ENCODE measurements around the gene RUNX2. TPM values are rescaled to one million over a fixed set of nuclear protein-coding genes. Genes with fewer than 3 reads are reported as not detected.

RUNX2 gene
- total RNA-seq, 4 donors from 2014 or later: 0.26 to 6.2 (median 2.1) TPM

DNA sequence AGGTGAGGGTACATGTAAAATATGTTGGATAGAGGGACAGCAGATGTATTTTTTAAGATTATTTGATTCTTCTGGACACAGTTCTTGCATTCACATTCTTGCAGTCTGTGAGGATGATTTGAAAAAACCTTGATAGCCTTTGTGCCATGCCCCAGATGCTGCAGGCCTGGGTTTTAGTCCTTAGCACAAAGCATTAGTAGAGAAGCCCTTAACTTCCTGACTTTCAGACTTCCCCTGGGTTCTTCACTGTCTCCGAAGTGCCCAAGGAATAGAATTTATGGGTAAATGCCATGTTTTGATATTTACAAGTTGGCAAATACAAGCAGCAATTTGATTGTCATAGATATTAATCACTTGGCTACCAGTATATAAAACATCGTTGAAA is 117.2 kb downstream of the RUNX2 start:
- no peak overlapping the region for H3K4me3 ChIP-seq
- no peaks in the 10 kb centered on the region for H3K4me1 ChIP-seq
- intact Hi-C loops (cut with DNase I; ENCODE audit: low total_unique reads): no loop called here

DNA sequence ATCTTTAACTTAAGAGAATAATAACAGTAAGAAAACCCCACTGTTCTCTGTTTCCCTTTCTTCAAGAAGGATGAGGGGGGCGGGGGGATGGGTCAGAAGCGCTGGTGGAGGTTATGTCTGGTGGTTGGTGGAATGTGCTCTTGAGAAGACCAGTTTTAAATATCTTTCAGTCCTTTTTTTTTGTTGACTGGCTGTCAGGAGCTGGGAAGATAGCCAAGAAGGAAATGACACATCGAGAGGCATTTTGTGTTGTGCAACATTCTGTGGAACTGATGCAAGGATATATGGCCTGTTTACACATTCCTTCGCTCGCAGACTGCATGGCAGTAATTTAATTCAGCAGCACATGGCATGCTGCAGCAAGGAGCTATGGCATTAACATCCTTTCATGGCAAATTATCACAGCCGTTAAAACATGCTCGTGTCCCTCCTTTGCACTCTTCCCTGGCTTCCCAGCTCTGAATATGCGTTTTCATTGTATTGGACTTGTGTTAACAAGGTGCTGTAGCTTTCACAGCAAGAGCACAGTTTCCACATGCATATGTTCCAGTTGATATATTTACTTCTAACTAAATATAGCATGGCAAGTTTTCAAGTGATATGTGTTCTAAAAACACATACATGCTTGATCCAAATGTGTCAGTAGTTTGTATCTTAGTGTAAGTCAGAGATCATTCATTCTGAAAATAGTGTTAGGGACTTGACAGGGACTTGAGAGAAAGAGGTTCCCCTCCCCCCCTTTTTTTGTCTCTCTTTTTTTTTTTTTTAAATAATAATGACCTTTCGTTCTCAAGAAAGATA is 117.8 kb downstream of the RUNX2 start:
- Histone ChIP-seq H3K4me1 (no peaks in the 10 kb centered on the region), H3K27me3 (no peaks in the 10 kb centered on the region), H3K4me3 (no peak overlapping the region), H3K9me3 (no peaks in the 10 kb centered on the region), H3K27ac (peak overlapping the region; percentile 31 to 33), H3K36me3 (no peaks in the 10 kb centered on the region)
- intact Hi-C loops (cut with DNase I; ENCODE audit: low total_unique reads): no loop called here
- TF ChIP-seq POLR2A (IDR thresholded peaks at IDR 0.05): no peak
- TF ChIP-seq, protein P1, sequence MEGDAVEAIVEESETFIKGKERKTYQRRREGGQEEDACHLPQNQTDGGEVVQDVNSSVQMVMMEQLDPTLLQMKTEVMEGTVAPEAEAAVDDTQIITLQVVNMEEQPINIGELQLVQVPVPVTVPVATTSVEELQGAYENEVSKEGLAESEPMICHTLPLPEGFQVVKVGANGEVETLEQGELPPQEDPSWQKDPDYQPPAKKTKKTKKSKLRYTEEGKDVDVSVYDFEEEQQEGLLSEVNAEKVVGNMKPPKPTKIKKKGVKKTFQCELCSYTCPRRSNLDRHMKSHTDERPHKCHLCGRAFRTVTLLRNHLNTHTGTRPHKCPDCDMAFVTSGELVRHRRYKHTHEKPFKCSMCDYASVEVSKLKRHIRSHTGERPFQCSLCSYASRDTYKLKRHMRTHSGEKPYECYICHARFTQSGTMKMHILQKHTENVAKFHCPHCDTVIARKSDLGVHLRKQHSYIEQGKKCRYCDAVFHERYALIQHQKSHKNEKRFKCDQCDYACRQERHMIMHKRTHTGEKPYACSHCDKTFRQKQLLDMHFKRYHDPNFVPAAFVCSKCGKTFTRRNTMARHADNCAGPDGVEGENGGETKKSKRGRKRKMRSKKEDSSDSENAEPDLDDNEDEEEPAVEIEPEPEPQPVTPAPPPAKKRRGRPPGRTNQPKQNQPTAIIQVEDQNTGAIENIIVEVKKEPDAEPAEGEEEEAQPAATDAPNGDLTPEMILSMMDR (IDR thresholded peaks at IDR 0.05): no peak
- peak; percentile 35 to 71 for DNase-seq

More for the DNA sequence above, 117.2 kb downstream of the RUNX2 start:
- TF ChIP-seq, protein P1 (IDR thresholded peaks at IDR 0.05): no peak
- TF ChIP-seq POLR2A (IDR thresholded peaks at IDR 0.05): no peak
- no peaks in the 10 kb centered on the region for H3K9me3 ChIP-seq
- H3K27me3 ChIP-seq: no peaks in the 10 kb centered on the region
- no peaks in the 10 kb centered on the region for H3K36me3 ChIP-seq
- peak overlapping the region; percentile 31 to 33 for H3K27ac ChIP-seq
- DNase-seq: no peak

DNA sequence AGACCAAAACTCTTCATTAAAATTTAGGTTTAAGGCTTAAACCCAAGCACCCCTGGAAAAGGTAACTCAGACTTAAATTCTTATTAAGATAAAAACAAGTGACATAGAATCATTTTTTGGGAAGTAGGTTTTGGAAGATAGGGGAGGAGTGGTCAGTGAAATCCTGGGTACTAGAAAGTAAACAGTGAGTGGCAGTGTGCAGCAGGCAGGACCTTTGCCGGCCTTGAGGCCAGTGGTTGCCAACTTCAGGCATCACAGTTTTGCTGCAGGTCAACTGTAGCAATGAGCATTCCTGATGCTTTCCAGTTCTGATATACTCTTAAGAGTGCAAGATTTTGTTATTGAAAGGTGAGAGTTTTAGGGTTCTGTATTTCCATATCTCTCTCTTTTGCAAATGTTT is 118.9 kb downstream of the RUNX2 start:
- H3K27ac ChIP-seq: peak overlapping the region in 1 of 2 donors; percentile 10
- H3K36me3 ChIP-seq: no peaks in the 10 kb centered on the region
- no peaks in the 10 kb centered on the region for H3K9me3 ChIP-seq
- H3K27me3 ChIP-seq: no peaks in the 10 kb centered on the region
- DNase-seq: no peak
- no peak overlapping the region for H3K4me3 ChIP-seq
- TF ChIP-seq, protein P1 (IDR thresholded peaks at IDR 0.05): no peak
- H3K4me1 ChIP-seq: no peaks in the 10 kb centered on the region
- intact Hi-C loops (cut with DNase I; ENCODE audit: low total_unique reads): no loop called here

DNA sequence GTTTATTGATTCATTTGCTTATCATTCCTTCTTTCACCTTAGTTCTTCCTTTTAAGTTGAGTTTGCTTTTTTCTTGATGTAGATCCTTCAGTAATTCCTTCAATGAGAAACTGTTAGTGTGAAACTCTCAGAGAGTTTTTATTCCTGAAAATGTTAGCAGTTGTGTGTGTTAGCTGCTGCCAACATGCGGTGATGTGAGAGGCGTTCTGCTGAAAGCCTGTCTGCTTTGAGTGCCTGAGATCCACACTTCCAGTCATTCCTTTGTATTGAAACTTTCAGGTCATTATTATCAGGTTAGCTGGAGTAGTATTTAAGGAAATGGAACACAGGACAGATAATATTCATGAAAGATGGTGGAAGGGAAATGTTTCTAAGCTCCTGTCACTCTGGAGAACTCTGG is 119.6 kb downstream of the RUNX2 start:
- Histone ChIP-seq H3K27me3 (no peaks in the 10 kb centered on the region), H3K27ac (peak overlapping the region in 1 of 2 donors; percentile 14), H3K36me3 (no peaks in the 10 kb centered on the region), H3K4me3 (no peak overlapping the region), H3K4me1 (no peaks in the 10 kb centered on the region), H3K9me3 (no peaks in the 10 kb centered on the region)
- DNase-seq: no peak
- intact Hi-C loops (cut with DNase I; ENCODE audit: low total_unique reads): no loop called here
- TF ChIP-seq POLR2A (IDR thresholded peaks at IDR 0.05): no peak
- TF ChIP-seq, protein P1 (IDR thresholded peaks at IDR 0.05): no peak

All from uterus (tissue), 4 donors.